ENCODE results near the gene PTP4A2. TPM values are rescaled to one million over a fixed set of nuclear protein-coding genes. Genes with fewer than 3 reads are reported as not detected.

PTP4A2 gene
- total and polyA plus RNA-seq, 2 donors (not counting 1 experiment from before 2014, with no cell fraction given) = 78.2 to 193 TPM

DNA sequence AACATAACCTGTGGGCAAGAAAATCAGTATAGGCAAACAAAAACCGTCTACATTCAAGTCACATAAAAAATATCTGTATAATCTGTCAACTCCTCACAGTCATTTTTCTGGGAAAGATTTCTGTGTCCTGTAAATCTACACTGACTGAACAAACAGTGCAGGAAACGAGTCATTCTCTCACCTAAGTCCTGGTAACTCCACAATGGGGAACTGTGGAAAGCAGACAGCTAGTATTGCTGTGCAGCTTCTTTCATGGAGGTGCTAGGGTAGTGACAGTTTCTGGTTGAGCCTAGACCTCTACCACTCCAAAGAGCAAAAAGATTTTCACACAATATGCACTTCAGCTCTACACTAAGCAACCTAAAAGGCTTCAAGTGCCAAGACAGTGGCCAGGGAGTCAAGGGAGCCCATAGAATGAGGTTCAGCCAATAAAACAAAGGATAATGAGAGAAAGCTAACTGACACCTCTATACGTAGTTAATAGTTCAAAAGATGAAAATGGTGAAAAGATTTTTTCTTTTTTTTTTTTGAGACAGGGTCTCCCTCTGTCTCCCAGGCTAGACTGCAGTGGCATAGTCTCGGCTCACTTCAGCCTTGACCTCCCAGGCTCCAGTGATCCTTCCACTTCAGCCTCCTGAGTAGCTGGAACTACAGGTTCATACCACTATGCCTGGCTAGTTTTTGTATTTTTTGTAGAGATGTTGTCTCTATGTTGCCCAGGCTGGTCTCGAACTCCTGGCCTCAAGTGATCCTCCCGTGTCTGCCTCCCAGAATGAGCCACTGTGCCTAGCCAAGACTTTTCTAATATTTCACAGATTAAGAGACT, 5.5 kb downstream of the PTP4A2 start:
- Mint-ChIP-seq H3K9me3 (ENCODE audit: insufficient read depth) (no peaks in the 10 kb centered on the region), H3K27ac (peak overlapping the region; percentile 76), H3K27me3 (no peaks in the 10 kb centered on the region), H3K4me3 (peak overlapping the region; percentile 70), H3K4me1 (peaks cover 87% of the 10 kb centered on the region)
- Histone ChIP-seq H3K27ac (ENCODE audit: low read length in 2 of 2) (peak overlapping the region; percentile 5 to 78), H3K9me3 (ENCODE audit: control extremely low read depth in 1 of 3, control insufficient read depth in 2 of 3, insufficient read depth in 1 of 3, low read length in 2 of 3) (no peaks in the 10 kb centered on the region), H3K36me3 (replicated peaks in 1 of 2; ENCODE audit: control extremely low read depth in 1 of 2, control insufficient read depth in 1 of 2, extremely low read depth in 1 of 2, insufficient read depth in 2 of 2, low read length in 1 of 2) (peaks cover 4 to 5% of the 10 kb centered on the region in 2 experiments), H3K79me2 (ENCODE audit: control insufficient read depth, insufficient read depth, low read length) (peaks cover 98% of the 10 kb centered on the region), H3K4me2 (replicated peaks; ENCODE audit: low read depth, low read length, poor library complexity, severe bottlenecking) (peak overlapping the region; percentile 65), H4K20me1 (ENCODE audit: control insufficient read depth, insufficient read depth, low read length, poor library complexity, severe bottlenecking) (peaks cover 63% of the 10 kb centered on the region), H3K4me1 (ENCODE audit: control insufficient read depth in 2 of 2, insufficient read depth in 2 of 2, low read length in 2 of 2) (peaks cover 80 to 88% of the 10 kb centered on the region in 2 donors), H3K4me3 (ENCODE audit: control extremely low read depth in 1 of 5, extremely low read depth in 1 of 5, insufficient read depth in 1 of 5, low read depth in 2 of 5, low read length in 4 of 5) (peak overlapping the region in 2 of 5 experiments; percentile 3 to 8), H3K27me3 (replicated peaks in 1 of 4; ENCODE audit: control extremely low read depth in 1 of 4, control insufficient read depth in 3 of 4, insufficient read depth in 4 of 4, low read length in 3 of 4) (no peaks in the 10 kb centered on the region), H2AFZ (ENCODE audit: insufficient read depth, low read depth, low read length, poor library complexity, severe bottlenecking) (no peak overlapping the region), H3K9ac (ENCODE audit: low read length) (peak overlapping the region; percentile 6)
- no peak for ATAC-seq (ENCODE audit: low read depth)
- peak; percentile 39 for DNase-seq
- no CpG with 5 or more reads among the region's 6 CpGs for WGBS (ENCODE audit: insufficient coverage)
- CTCF ChIA-PET = interaction anchor here (0.6 to 14.9 kb wide), 4 partner anchors 10 to 144 kb away, joined by 3 to 433 read pairs (median 4); no protein-coding TSS in a partner anchor
- intact Hi-C loops (cut with micrococcal nuclease) = loop anchor here (10.0 kb wide), 2 partner anchors 148 to 288 kb away; partner anchors contain the start of gene PEF1
- TF ChIP-seq, protein P1, sequence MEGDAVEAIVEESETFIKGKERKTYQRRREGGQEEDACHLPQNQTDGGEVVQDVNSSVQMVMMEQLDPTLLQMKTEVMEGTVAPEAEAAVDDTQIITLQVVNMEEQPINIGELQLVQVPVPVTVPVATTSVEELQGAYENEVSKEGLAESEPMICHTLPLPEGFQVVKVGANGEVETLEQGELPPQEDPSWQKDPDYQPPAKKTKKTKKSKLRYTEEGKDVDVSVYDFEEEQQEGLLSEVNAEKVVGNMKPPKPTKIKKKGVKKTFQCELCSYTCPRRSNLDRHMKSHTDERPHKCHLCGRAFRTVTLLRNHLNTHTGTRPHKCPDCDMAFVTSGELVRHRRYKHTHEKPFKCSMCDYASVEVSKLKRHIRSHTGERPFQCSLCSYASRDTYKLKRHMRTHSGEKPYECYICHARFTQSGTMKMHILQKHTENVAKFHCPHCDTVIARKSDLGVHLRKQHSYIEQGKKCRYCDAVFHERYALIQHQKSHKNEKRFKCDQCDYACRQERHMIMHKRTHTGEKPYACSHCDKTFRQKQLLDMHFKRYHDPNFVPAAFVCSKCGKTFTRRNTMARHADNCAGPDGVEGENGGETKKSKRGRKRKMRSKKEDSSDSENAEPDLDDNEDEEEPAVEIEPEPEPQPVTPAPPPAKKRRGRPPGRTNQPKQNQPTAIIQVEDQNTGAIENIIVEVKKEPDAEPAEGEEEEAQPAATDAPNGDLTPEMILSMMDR (IDR thresholded peaks at IDR 0.05) = no peak
- no peak for TF ChIP-seq EZH2 (IDR thresholded peaks at IDR 0.05; ENCODE audit: borderline replicate concordance, insufficient read depth, low read depth, low read length, poor library complexity, severe bottlenecking)
- POLR2A ChIA-PET = interaction anchor here (0.6 to 0.7 kb wide), 4 partner anchors 18 to 111 kb away, joined by 3 to 5 read pairs (median 4); no protein-coding TSS in a partner anchor
